GM12801 (cell line): Measurements from ENCODE around the gene MARCHF3.

ENCODE experiments used
- TF ChIP-seq, protein P1 (sequence below): IDR thresholded peaks from one replicate; pipeline ENCODE4 v1.5.1; 2011; ENCODE audit warnings: control low read depth; ENCODE audit not compliant: insufficient read length; ENCODE audit errors: extremely low read depth

Gene MARCHF3

DNA sequence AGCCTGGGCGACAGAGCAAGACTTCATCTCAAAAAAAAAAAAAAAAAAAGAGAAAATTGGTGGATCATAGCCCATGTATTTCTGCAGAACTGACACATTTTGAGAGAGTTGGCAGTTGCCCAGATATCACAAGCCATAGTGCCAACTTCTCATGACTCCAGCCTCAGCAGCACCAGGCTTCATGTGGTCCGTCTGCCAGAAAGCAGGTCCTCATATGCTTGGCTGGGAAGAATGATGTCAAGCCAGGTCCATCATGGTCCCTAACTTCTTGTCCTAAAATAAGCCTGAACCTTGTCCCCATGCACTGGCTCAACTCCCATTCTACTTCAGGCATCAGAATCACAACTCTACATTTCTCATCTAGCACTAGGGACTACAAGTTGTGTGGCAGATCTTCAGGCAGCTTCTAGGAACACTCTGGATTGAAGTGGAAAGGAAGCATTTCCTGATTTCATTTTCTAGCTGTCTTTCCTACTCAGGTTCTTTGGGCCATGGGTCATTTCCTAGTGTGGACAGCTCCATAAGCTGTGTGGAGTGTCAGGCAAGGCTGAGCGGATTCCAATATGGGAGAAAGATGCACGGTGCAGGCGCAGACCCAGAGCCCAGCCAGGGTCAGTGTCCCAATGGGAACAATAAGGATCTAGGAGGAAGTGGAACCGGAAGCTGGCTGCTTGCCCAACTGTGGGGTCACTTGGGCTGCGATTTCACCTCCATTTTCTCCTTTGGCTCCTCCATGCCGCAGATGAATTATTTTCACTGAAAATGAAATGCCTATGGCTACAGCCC lies 163.3 kb downstream of the MARCHF3 start:
- TF ChIP-seq, protein P1, sequence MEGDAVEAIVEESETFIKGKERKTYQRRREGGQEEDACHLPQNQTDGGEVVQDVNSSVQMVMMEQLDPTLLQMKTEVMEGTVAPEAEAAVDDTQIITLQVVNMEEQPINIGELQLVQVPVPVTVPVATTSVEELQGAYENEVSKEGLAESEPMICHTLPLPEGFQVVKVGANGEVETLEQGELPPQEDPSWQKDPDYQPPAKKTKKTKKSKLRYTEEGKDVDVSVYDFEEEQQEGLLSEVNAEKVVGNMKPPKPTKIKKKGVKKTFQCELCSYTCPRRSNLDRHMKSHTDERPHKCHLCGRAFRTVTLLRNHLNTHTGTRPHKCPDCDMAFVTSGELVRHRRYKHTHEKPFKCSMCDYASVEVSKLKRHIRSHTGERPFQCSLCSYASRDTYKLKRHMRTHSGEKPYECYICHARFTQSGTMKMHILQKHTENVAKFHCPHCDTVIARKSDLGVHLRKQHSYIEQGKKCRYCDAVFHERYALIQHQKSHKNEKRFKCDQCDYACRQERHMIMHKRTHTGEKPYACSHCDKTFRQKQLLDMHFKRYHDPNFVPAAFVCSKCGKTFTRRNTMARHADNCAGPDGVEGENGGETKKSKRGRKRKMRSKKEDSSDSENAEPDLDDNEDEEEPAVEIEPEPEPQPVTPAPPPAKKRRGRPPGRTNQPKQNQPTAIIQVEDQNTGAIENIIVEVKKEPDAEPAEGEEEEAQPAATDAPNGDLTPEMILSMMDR, result no peak

DNA sequence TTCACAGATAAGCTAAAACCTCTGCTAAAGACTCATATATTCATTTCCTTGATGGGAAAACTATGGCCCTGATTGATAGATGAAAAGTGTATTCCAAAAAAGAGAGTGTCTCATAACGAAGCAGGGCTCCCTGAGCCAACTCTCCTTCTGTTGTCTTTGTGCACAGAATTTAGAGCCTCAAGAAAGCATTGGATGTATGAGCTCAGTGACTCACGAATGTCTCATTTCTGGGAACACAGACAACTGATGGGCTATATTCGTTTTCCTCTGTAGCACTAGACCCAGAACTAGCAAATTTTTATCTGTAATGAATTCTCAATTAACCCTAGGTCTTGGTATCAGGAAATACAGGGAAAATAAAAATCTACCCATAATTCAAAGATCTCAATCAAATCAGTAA lies 165.1 kb downstream of the MARCHF3 start:
- TF ChIP-seq, protein P1, result no peak

DNA sequence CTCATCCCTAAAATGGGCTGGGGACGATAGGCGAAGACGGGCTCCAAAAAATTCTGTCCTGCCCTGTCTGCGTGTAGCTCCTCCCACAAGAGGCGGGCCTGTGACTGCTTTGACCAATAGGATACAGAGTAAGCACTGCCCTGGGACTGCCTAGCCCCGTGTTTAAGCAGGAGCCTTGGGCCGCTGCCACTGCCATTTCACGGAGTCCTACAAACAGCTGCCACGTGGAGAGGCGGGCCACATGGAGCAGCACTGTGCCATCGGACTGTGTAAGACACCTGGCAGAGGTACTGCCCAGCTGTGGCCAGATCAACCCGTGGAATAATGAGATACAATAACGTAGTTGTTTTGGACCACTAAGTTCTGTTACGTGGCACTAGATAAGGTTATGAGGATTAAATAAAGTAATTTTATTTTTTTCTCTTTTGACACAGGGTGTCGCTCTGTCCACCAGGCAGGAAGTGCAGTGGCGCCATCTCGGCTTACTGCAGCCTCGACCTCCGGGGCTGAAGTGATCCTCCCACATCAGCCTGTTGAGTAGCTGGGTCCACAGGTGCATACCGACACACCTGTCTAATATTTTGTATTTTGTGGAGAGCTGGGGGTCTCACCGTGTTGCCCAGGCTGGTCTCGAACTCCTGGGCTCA lies 166.2 kb downstream of the MARCHF3 start:
- TF ChIP-seq, protein P1, result no peak

DNA sequence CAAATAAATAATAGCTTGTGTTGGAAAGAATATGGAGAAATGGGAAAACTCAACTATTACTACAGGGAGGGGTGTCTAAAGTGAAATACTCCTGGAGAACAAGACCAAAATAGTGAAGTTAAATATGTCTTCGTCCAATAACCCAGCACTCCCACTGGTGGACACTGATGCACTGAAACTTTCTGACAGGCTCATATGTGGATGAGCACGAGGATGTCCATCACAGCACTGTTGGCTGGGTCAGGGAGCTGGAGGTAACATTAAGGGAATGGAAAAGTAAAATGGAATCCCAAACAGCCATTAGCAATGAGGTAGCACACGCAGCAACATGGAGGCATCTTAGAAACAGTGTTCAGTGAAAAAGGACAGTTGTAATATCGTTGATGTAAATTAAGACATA lies 167.0 kb downstream of the MARCHF3 start:
- TF ChIP-seq, protein P1, result no peak

DNA sequence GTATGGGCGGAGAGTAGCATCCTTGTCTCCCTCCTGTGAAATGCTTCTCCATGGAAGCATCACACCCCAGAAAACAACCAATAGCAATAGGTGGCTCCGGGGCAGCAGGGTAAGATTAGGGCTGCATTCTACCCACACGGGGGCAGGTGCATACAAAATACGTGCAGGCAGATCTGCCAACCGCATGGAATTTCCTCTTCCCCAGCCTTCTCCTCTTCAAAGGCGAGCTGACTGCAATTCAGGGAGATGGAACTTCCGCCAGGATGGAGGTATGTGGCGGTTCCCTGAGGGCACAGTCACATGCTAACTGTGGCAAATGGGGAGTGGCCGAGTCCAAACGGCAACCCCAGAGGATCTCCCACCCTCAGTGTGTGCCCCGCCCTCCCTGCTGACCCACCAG lies 171.9 kb downstream of the MARCHF3 start:
- TF ChIP-seq, protein P1, result no peak

DNA sequence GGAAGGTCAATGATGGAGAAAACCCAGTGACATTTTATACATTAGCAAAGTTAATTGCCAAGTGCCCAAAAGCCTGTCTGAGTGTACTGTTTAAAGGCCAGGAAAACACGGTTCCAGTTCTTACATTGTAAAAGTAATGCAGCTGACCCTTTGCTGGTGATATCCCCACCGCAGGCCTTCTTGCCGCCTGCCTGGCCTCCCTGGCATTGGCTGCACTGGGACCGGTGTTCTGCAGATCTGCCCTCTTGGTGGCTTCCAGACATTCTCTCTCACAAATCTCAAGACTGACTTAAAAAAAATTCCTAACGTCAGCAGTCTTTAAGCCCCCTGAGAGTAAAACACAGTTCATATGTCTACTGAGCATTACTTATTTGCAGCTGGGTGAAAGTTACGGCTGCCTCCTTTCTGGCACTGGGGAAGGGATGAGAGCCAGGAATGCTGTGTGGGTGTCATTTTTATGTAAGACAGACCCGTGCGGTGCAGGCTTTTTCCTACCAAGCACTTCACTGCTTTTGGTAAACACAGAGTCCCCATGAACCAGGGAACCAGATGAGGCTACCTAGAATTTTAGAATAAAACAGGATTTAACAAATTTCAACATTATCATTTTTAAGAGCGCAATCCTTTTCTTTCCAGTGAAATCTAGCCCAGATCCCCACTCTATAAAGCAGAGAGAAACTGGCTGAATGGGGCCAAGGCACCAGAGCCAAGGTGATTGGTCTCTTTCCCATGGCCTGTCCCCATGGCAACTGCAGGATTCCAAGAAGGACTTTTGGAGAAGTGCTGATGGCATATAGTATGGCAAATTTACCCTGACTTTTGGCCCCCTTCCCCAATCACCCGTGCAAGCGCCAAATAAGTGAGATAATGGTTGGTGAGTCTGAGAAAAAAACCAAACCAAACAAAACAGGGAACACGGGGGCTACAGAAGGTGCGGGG lies 172.6 kb downstream of the MARCHF3 start:
- TF ChIP-seq, protein P1, result no peak

DNA sequence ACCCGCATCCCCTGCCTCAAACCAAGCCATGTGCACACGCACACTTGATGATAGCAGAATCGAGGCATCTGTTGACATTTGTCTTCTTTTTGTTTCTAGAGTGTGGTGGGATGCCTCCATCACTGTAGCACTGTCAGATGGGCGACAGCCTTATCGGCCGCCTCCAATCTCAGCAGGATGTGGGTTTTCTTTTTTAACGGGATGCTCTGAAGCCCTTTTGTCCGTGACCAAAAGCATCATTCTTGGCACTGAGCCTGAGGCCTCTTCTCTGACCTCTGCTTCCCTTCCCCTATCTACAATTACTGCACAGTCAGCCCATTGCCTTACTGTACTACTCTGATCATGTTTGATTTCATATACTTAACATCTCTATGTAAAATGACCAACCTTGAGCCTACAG lies 175.1 kb downstream of the MARCHF3 start:
- TF ChIP-seq, protein P1, result no peak
